ENCODE measurements around the gene NSMCE1.

The NSMCE1 gene

GRCh38 chr16:27287051-27287811, 18.7 kb upstream of the NSMCE1 start:
- H3K36me3 ChIP-seq (replicated peaks; ENCODE audit: low read depth, low read length), result no peaks in the 10 kb centered on the region
- peaks cover 33% of the 10 kb centered on the region for H3K4me1 ChIP-seq (ENCODE audit: low read length)
- no peaks in the 10 kb centered on the region for H3K9me3 ChIP-seq (ENCODE audit: insufficient read depth, low read length)
- H4K20me1 ChIP-seq (ENCODE audit: insufficient read depth, low read length), result no peaks in the 10 kb centered on the region
- H3K27me3 ChIP-seq (ENCODE audit: low read depth, low read length), result no peaks in the 10 kb centered on the region
- no peak for TF ChIP-seq CTCF (IDR thresholded peaks at IDR 0.05; ENCODE audit: low read depth, low read length)
- no peak for TF ChIP-seq EZH2phosphoT487 (IDR thresholded peaks at IDR 0.05; ENCODE audit: low read depth)
- H2AFZ ChIP-seq (ENCODE audit: low read depth, low read length), result no peak overlapping the region
- no peak overlapping the region for H3K4me3 ChIP-seq (ENCODE audit: low read length)
- H3K79me2 ChIP-seq (ENCODE audit: low read length), result no peaks in the 10 kb centered on the region
- no peak overlapping the region for H3K9ac ChIP-seq (ENCODE audit: low read length)
- H3K27ac ChIP-seq (ENCODE audit: low read length), result no peak overlapping the region
- H3K4me2 ChIP-seq (ENCODE audit: low read length), result no peak overlapping the region

GRCh38 chr16:27286451-27286850, 17.9 kb upstream of the NSMCE1 start:
- no peak overlapping the region for H3K4me3 ChIP-seq (ENCODE audit: low read length)
- peaks cover 33% of the 10 kb centered on the region for H3K4me1 ChIP-seq (ENCODE audit: low read length)
- H2AFZ ChIP-seq (ENCODE audit: low read depth, low read length), result no peak overlapping the region
- no peak overlapping the region for H3K27ac ChIP-seq (ENCODE audit: low read length)
- no peaks in the 10 kb centered on the region for H3K9me3 ChIP-seq (ENCODE audit: insufficient read depth, low read length)
- H3K9ac ChIP-seq (ENCODE audit: low read length), result no peak overlapping the region
- H3K27me3 ChIP-seq (ENCODE audit: low read depth, low read length), result no peaks in the 10 kb centered on the region
- H3K36me3 ChIP-seq (replicated peaks; ENCODE audit: low read depth, low read length), result no peaks in the 10 kb centered on the region
- no peak overlapping the region for H3K4me2 ChIP-seq (ENCODE audit: low read length)
- no peaks in the 10 kb centered on the region for H4K20me1 ChIP-seq (ENCODE audit: insufficient read depth, low read length)
- no peaks in the 10 kb centered on the region for H3K79me2 ChIP-seq (ENCODE audit: low read length)
- TF ChIP-seq CTCF (IDR thresholded peaks at IDR 0.05; ENCODE audit: low read depth, low read length) (no peak), EZH2phosphoT487 (IDR thresholded peaks at IDR 0.05; ENCODE audit: low read depth) (no peak)

GRCh38 chr16:27285676-27286196, 17.2 kb upstream of the NSMCE1 start:
- TF ChIP-seq EZH2phosphoT487 (IDR thresholded peaks at IDR 0.05; ENCODE audit: low read depth) (no peak), CTCF (IDR thresholded peaks at IDR 0.05; ENCODE audit: low read depth, low read length) (no peak)
- Histone ChIP-seq H3K27me3 (ENCODE audit: low read depth, low read length) (peaks cover 3% of the 10 kb centered on the region; the same call in 1 of the 2 replicates), H3K9me3 (ENCODE audit: insufficient read depth, low read length) (no peaks in the 10 kb centered on the region), H3K4me2 (ENCODE audit: low read length) (no peak overlapping the region), H3K79me2 (ENCODE audit: low read length) (no peaks in the 10 kb centered on the region), H3K4me1 (ENCODE audit: low read length) (peaks cover 33% of the 10 kb centered on the region), H3K27ac (ENCODE audit: low read length) (no peak overlapping the region), H3K36me3 (replicated peaks; ENCODE audit: low read depth, low read length) (no peaks in the 10 kb centered on the region), H3K4me3 (ENCODE audit: low read length) (no peak overlapping the region), H4K20me1 (ENCODE audit: insufficient read depth, low read length) (no peaks in the 10 kb centered on the region), H2AFZ (ENCODE audit: low read depth, low read length) (no peak overlapping the region), H3K9ac (ENCODE audit: low read length) (no peak overlapping the region)

- Histone ChIP-seq H3K4me3 (ENCODE audit: low read length) (no peak overlapping the region), H2AFZ (ENCODE audit: low read depth, low read length) (peak overlapping the region; percentile 0; the same call in 1 of the 2 replicates), H3K36me3 (replicated peaks; ENCODE audit: low read depth, low read length) (no peaks in the 10 kb centered on the region), H3K27me3 (ENCODE audit: low read depth, low read length) (peaks cover 3% of the 10 kb centered on the region; the same call in 1 of the 2 replicates), H3K9me3 (ENCODE audit: insufficient read depth, low read length) (no peaks in the 10 kb centered on the region), H3K27ac (ENCODE audit: low read length) (no peak overlapping the region), H3K79me2 (ENCODE audit: low read length) (no peaks in the 10 kb centered on the region), H3K4me1 (ENCODE audit: low read length) (peaks cover 33% of the 10 kb centered on the region), H4K20me1 (ENCODE audit: insufficient read depth, low read length) (no peaks in the 10 kb centered on the region), H3K4me2 (ENCODE audit: low read length) (no peak overlapping the region), H3K9ac (ENCODE audit: low read length) (no peak overlapping the region)
- TF ChIP-seq EZH2phosphoT487 (IDR thresholded peaks at IDR 0.05; ENCODE audit: low read depth) (no peak), CTCF (IDR thresholded peaks at IDR 0.05; ENCODE audit: low read depth, low read length) (no peak)
These were observed 16.5 kb upstream of the NSMCE1 start for GRCh38 chr16:27284865-27285675.
